A673 (cell line): ENCODE results near the gene EYS. TPM values are rescaled to one million over a fixed set of nuclear protein-coding genes. Genes with fewer than 3 reads are reported as not detected.

Experiments used
- BruUV-seq: library from RNA; stranded (reverse); fragments of 400-500 nt; replicated peaks from 2 replicates; lab custom pipeline; 2021; lab: Mats Ljungman, UMichigan
- CTCF ChIA-PET: fragments of 300-600 bp; sonication (Branson Sonifier 250); formaldehyde crosslinking; loops from one replicate; lab custom pipeline; 2022; ENCODE audit warnings: antibody characterized with exemption; lab: Charles Lee
- POLR2A ChIA-PET: fragments of 300-600 bp; sonication (Branson Sonifier 250); formaldehyde crosslinking; loops from one replicate; lab custom pipeline; 2022; ENCODE audit warnings: antibody characterized with exemption; ENCODE audit not compliant: low non-redundant PET; lab: Charles Lee
- DNase-seq: peaks from one replicate; pipeline ENCODE4 v3.0.0-alpha.2; 2015; ENCODE audit warnings: low spot score
- H3K27ac ChIP-seq: fragments of 200-600 bp; sonication (generic); 2 replicates; pipeline ENCODE4 v1.5.1; 2016; ENCODE audit warnings: mixed run types, low read depth, mild to moderate bottlenecking, mixed read lengths, antibody characterized with exemption, low read length; ENCODE audit not compliant: poor library complexity, severe bottlenecking
- H3K27me3 ChIP-seq: fragments of 200-600 bp; sonication (generic); replicated peaks from 2 replicates; pipeline ENCODE4 v1.6.1; 2017; ENCODE audit warnings: mixed run types, low read depth, mild to moderate bottlenecking, mixed read lengths, antibody characterized with exemption, low read length; ENCODE audit not compliant: insufficient read depth, poor library complexity
- H3K36me3 ChIP-seq: fragments of 200-600 bp; sonication (generic); 2 replicates; pipeline ENCODE4 v1.6.1; 2016; ENCODE audit warnings: mixed run types, mild to moderate bottlenecking, mixed read lengths, antibody characterized with exemption, low read length; ENCODE audit not compliant: insufficient read depth, poor library complexity, severe bottlenecking
- H3K4me1 ChIP-seq: fragments of 200-600 bp; sonication (generic); 2 replicates; pipeline ENCODE4 v1.6.1; 2017; ENCODE audit warnings: mixed run types, mild to moderate bottlenecking, mixed read lengths, antibody characterized with exemption, low read length; ENCODE audit not compliant: insufficient read depth, poor library complexity, severe bottlenecking
- H3K4me3 ChIP-seq: fragments of 200-600 bp; sonication (generic); 2 replicates; pipeline ENCODE4 v1.5.1; 2016; ENCODE audit warnings: low read depth, mixed run types, mild to moderate bottlenecking, mixed read lengths, low read length; ENCODE audit not compliant: poor library complexity, severe bottlenecking
- H3K9me3 ChIP-seq: fragments of 200-600 bp; sonication (generic); 2 replicates; pipeline ENCODE4 v1.6.1; 2016; ENCODE audit warnings: mixed run types, low read depth, mild to moderate bottlenecking, mixed read lengths, antibody characterized with exemption, low read length; ENCODE audit not compliant: poor library complexity, severe bottlenecking
- EZH2 ChIP-seq: fragments of 200-600 bp; sonication (generic); IDR thresholded peaks from 2 replicates; pipeline ENCODE4 v1.6.1; 2017; ENCODE audit warnings: borderline replicate concordance, low read depth, mild to moderate bottlenecking, mixed read lengths, antibody characterized with exemption, low read length; ENCODE audit not compliant: poor library complexity, severe bottlenecking
- intact Hi-C: fragments of 100-400 bp; cut with micrococcal nuclease; formaldehyde crosslinking; loops from one replicate; pipeline ENCODE4 v1.10.0; 2022; ENCODE audit not compliant: unreplicated experiment
- total RNA-seq: library from RNA; stranded (reverse); gene quantifications from 2 replicates; pipeline ENCODE4 v1.2.3, GENCODE V29; 2021
- TF ChIP-seq, protein P1 (sequence below): fragments of 300-800, 200-600 bp; sonication (generic); conservative IDR thresholded peaks from 2 replicates; pipeline ENCODE4 v1.5.1; 2017; ENCODE audit warnings: low read depth, mild to moderate bottlenecking, antibody characterized with exemption, low read length, moderate library complexity, mixed read lengths

Gene EYS
- total RNA-seq, 1 experiment from 2014 or later: 0.47 TPM

DNA sequence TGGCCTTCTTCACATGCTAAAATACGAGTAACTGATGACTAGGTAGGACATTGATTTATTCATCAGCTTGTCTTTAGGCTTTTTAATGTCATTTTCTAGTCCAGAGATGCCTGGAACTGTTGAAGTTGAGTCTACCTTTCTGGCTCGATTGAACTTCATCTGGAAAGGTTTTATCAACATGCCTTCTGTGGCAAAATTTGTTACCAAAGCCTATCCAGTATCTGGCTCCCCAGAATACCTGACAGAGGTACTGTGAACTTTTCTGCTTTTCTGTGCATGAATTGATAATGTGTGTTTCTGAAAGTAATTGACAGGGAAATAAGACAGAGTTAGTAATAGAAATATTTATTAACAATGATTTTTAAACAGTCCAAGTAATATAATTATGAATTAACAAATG is 2000.4 kb downstream of the EYS start:
- Histone ChIP-seq H3K36me3 (peaks cover 78% of the 10 kb centered on the region), H3K27me3 (no peaks in the 10 kb centered on the region), H3K9me3 (no peaks in the 10 kb centered on the region), H3K4me1 (no peaks in the 10 kb centered on the region), H3K4me3 (no peak overlapping the region), H3K27ac (no peak overlapping the region)
- ChIA-PET POLR2A (no interaction called here), CTCF (no interaction called here)
- DNase-seq: no peak
- no TSS peak for BruUV-seq
- TF ChIP-seq, protein P1, sequence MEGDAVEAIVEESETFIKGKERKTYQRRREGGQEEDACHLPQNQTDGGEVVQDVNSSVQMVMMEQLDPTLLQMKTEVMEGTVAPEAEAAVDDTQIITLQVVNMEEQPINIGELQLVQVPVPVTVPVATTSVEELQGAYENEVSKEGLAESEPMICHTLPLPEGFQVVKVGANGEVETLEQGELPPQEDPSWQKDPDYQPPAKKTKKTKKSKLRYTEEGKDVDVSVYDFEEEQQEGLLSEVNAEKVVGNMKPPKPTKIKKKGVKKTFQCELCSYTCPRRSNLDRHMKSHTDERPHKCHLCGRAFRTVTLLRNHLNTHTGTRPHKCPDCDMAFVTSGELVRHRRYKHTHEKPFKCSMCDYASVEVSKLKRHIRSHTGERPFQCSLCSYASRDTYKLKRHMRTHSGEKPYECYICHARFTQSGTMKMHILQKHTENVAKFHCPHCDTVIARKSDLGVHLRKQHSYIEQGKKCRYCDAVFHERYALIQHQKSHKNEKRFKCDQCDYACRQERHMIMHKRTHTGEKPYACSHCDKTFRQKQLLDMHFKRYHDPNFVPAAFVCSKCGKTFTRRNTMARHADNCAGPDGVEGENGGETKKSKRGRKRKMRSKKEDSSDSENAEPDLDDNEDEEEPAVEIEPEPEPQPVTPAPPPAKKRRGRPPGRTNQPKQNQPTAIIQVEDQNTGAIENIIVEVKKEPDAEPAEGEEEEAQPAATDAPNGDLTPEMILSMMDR: no peak
- no peak for TF ChIP-seq EZH2
- intact Hi-C loops: no loop called here

DNA sequence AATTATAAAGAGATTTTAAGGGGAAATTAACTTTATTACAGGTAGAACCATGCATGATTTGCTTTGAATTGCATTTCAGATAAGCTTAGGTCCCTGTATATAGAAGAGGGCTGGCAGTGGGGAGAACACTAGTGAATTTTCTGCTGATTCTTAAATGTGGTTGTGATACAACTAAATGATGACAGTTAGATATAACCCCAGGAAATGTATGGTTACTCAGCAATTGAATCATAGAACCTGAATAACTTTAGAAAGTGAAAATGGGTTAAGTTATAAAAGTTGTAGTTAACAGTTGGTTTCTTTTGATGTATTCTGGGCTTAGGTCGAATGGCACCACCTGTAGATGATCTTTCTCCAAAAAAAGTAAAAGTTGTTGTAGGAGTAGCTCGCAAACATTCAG is 2001.3 kb downstream of the EYS start:
- no peak for DNase-seq
- H3K9me3 ChIP-seq: no peaks in the 10 kb centered on the region
- ChIA-PET POLR2A (no interaction called here), CTCF (no interaction called here)
- H3K4me1 ChIP-seq: no peaks in the 10 kb centered on the region
- H3K27me3 ChIP-seq: no peaks in the 10 kb centered on the region
- no TSS peak for BruUV-seq
- H3K27ac ChIP-seq: no peak overlapping the region
- intact Hi-C loops: no loop called here
- no peak for TF ChIP-seq EZH2
- TF ChIP-seq, protein P1: no peak
- no peak overlapping the region for H3K4me3 ChIP-seq
- peaks cover 78% of the 10 kb centered on the region for H3K36me3 ChIP-seq

DNA sequence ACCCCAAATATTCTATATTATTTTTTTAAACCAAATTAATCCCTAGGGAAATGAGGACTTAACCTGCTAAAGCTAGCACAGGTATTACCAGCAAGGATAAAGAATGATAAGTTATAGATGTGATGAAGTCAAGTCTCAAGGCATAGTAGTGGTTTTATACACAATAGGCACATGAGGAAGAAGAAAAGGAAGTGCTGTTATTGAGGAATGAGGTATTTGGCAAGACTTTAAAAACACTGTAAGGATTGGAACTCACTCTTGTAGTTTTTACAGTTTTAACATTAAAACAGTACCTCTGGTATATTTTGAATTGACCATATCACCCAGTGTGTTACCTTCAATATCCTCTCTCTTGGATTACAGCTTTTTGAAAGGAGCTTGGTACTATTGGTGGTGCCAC is 2016.8 kb downstream of the EYS start:
- no peak overlapping the region for H3K4me3 ChIP-seq
- no peaks in the 10 kb centered on the region for H3K36me3 ChIP-seq
- TF ChIP-seq EZH2: no peak
- TF ChIP-seq, protein P1: no peak
- ChIA-PET CTCF (no interaction called here), POLR2A (no interaction called here)
- no peaks in the 10 kb centered on the region for H3K4me1 ChIP-seq
- BruUV-seq: no TSS peak
- no peaks in the 10 kb centered on the region for H3K9me3 ChIP-seq
- no peaks in the 10 kb centered on the region for H3K27me3 ChIP-seq
- intact Hi-C loops: no loop called here
- DNase-seq: no peak
- no peak overlapping the region for H3K27ac ChIP-seq
